SHP77 (cell line): Measurements from ENCODE around the gene AFAP1L2.
"Not testable (repeated sequence)": the region's sequence is repeated elsewhere in the genome, so short reads cannot be mapped to it uniquely, and the experiment has no call there.

Source experiments
- DNase-seq, 2 experiments: peaks; one replicate each; lab custom pipeline; 2025; lab: John Stamatoyannopoulos, UW

The AFAP1L2 gene

GRCh38 chr10:114362826-114363355 is 41.4 kb downstream of the AFAP1L2 start:
- no peak for DNase-seq

DNA sequence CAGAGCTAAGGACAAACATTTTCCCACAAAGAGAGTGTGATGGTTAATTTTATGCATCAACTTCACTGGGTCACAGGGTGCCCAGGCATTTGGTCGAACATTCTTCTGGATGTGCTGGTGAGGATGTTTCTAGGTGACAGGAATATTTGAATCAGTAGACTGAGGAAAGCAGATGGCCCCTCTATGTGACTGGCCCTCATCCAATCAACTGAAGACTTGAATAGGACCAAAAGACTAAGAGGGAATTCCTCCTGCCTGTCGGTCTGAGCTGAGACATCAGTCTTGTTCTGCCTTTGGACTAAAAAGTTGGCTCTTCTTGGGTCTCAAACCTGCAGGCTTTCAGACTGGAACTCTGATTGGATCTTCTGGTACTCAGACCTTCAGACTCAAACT is 44.4 kb downstream of the AFAP1L2 start:
- DNase-seq = no peak

DNA sequence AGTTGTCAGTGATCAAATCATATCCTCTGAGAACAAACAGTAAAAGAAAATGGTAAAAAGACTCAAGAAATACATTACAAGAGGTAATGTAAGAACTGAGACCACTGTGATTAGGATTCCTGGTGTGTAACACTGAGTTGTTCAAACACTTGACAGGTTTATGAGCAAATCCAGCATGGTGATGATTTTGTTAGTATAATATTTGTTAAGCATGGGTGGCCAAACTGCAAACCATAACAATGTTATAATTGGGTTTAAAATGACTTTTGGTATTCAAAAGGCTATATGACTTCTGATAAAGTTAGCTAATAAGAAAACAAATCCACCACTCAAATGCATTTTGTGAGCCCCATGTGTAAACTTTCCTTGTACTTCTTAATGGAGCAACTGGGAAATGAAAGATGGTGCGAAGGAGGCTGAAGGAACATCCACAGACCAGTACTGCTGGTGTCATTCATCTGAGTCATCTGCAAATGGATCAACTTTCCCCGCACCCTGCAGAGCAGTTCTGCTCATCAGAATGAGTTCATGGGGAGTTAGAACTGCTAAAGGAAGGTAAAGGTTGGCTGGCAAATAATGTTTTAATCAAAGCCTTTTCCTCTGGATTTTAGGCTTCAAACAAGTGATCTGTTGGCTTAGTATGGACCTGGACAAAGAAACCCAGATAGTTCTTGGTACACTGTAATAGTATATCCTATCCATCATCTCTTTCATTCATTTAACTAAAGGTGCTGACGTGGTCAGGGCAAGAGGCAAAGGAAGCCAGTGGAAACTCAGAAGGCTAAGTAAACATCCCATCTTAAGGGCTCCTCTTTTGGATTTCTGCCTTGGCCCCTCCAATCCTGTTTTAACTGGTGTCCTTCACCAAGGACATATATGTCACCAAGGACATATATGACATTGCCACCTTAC is 45.0 kb downstream of the AFAP1L2 start:
- no peak for DNase-seq

GRCh38 chr10:114357515-114357996 is 46.7 kb downstream of the AFAP1L2 start:
- DNase-seq = no peak

- no peak for DNase-seq
Measured at GRCh38 chr10:114356751-114357514, 47.4 kb downstream of the AFAP1L2 start.

DNA sequence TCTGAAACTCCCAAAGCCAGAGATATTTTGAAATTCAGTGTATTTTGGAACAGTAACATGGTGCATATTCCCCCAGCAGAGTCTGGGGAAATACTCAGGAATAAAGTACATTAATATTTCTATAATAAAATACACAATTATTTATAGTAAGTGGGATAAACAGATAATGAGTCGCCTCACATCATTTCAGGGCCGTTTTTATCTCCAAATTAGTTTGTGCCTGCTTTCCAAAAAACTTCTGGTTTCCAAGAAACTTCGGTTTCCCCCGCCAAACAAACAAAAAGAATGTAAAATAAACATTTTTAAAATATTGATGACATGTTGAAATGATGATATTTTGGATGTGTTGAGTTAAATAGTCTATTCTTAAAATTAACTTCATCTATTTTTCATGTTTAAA is 48.2 kb downstream of the AFAP1L2 start:
- DNase-seq = no peak

GRCh38 chr10:114353383-114353782 is 50.9 kb downstream of the AFAP1L2 start:
- DNase-seq = no peak

DNA sequence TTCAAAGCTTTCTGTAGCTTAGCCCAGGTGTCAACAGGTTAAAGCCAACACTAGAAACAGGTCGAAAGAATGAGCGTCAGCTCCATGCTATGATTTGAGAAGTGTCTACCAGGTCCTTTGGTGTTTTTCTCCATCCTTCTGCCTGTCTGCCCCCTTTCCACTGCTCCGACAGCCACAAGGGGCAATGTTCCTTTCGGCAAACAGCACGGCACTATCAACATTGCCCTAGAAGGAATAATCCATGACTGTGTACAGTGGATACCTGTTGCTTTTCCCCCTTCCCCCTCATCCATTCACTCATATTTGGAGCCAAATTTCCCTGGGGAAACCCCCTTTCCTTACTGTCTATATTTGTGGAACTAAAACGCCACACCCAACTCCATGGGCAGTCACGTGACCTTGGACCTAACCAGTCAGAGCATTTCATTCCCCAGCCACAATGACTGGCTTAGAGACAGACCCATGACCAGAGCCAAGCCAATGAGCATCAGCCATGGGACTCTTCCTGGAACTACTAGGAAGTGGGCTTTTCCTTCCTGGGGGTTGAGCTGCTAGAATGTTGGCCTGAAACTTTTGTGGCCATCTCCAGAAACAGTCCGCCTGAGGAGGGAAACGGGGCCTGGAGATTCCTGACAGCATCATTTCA is 51.5 kb downstream of the AFAP1L2 start:
- DNase-seq = no peak

DNA sequence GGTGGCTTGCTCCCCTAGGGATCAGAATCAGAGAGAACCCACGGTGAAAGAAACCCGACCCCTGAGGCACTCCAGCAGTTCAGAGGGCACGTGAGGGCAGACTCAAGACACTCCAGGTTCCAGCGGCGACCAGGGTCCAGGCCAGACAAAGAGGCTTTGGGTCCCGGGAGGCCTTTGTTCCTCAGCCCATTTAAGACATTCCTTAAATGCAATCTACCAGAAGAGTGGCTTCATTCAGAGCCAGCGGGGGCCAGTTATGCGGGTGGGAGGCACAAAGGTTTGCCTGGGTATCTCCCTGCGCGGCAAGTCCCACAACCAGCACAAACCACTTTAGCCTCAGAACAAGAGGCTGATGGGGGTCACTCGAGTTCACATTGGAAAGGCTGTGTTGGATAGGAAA is 53.6 kb downstream of the AFAP1L2 start:
- no peak for DNase-seq

DNA sequence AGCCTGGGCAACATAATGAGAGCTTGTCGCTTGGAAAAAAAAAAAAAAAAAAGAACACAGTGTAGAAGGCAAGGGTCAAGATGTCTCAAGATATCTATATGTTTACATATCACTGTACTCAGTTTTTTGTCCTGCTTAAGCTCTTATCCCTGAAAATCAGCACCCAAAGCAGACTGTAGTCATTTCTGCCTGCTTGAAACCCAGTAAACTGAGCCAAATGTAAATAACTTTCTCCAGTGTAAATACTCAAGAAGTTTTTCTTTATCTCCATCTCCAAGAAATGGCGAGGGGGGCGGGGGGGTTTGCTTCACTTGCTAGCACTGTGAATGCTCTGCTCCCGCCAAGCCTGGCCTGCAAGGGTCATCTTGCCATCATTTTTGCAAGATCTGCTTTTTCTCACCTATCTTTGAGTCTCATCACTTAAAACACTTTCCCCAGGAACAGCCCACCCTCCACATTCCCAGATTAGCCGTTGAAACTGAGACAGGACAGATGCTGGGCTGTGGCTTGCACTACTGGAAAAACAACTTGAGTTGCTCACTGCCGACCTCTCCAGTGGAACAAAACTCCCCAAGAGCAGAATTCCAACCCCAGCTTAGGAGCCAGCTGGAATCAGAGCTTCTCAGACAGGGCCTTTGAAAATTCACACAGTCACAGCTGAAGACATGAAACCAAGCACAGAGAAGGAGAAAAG is 54.6 kb downstream of the AFAP1L2 start:
- no peak for DNase-seq

- not testable (repeated sequence) for DNase-seq
Measured at GRCh38 chr10:114349071-114349470, 55.2 kb downstream of the AFAP1L2 start.

DNA sequence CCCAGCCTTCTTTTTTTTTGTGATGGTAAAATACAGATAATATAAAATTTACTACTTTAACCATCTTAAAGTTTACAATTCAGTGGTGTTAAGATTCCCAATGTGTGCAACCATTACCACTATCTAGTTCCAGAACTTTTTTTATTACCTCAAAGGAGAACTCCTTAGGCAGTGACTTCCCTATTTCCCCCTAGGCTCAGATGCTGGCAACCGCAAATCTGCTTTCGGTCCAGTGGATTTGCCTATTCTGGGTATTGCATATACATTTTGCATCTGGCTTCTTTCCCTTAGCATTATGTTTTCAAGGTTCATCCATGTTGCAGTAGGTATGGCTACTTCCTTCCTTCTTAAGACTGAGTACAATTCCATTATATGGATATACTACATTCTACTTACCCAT is 56.5 kb downstream of the AFAP1L2 start:
- DNase-seq = no peak

GRCh38 chr10:114347241-114347640 is 57.1 kb downstream of the AFAP1L2 start:
- DNase-seq = no peak

DNA sequence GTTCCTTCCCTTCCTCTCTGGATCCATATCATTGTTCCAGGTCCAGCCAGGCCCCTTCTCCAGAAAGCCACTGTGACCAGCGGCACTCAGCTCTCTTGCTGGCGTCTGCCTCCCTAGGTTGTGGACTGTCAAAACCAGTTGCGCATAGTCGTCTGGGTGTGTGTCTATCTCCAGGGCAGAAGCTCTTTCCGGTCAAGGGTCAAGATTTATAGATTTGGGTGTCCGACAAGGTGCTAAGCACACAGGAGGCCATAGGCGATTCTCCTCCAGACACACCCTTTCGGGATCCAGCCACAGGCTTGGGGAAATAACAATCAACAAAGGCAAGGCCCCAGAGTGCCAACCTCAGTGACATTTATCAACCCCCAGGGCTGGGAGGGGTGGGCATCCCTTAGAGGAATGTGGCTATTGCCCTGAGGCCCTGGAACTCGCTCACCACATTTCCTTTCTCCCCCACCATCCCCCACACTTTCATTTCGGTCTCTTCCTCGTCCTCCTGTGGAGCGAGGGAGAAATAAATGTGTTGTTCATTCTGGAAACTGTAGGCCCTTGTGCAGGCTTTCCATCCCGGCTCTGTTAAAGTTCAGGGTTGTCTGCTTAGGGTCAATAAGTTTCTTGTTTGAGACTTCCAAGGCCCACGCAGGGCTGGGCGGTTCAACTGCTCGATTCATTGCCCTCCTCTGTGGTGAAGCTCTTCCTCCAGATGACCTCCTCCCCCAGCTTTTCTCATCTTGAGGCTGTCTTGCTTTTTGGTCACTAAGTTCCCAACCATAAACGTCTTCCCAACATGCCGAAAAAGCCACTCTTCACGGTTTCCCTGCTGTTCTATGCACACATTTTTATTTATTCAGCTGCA is 57.9 kb downstream of the AFAP1L2 start:
- DNase-seq = no peak

GRCh38 chr10:114345701-114346100 is 58.6 kb downstream of the AFAP1L2 start:
- no peak for DNase-seq

DNA sequence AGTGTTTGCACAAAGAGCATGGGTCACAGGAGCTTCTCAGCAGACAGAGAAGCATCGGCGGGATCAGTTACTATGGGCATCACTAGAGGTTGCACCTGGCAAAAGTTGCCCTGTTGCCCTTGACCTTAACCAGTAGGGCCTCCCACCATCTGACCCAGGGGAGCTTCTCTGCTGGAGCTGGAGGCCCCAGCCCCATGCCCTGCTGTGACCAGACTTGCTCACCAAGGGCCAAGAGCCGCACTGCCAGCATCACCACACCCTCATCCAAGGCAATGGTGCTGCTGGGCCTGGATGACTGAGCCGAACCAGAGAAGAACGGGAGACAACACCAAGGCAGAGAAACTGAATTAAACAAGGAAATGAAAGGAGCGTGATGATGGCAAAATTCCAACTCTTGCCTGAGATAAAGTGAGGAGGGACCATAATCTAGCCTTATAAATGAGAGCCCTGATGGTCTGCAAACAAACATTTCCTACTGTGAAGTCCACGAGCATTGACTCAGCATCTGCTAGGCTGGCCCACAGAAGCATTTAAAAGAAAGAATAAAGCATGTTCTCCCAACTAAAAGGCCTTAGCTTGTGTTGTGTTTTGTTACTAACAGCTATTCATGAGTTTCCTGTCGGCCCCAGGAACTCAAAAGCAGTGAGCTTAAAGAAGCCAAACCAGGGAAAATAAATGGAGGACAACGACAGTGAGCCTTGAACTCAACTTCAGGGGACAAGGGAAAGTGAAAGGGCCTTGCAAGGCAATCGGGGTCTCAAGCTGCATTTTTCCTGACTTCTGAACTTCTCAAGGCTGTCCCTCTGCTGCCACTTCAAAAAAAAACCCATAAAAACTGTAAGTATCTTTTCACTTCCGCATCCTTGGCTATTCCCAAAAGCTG is 60.4 kb downstream of the AFAP1L2 start:
- DNase-seq = no peak

GRCh38 chr10:114342976-114343375 is 61.3 kb downstream of the AFAP1L2 start:
- no peak for DNase-seq

GRCh38 chr10:114340816-114341215 is 63.5 kb downstream of the AFAP1L2 start:
- DNase-seq = no peak
